GM18505 (cell line): ENCODE measurements around the gene SLC22A13.

Experiments
- ATAC-seq: cut with Tn5 transposase; IDR thresholded peaks from one replicate; pipeline ENCODE4 v1.9.1; 2021; ENCODE audit not compliant: unreplicated experiment
- POLR2A ChIP-seq: IDR thresholded peaks from 4 replicates; pipeline ENCODE4 v1.6.1; 2011; ENCODE audit warnings: borderline replicate concordance; ENCODE audit not compliant: insufficient read depth, insufficient read length; ENCODE audit errors: extremely low read depth

Gene SLC22A13

GRCh38 chr3:38297947-38298711 is 32.5 kb downstream of the SLC22A13 start:
- ATAC-seq: no peak
- no peak for TF ChIP-seq POLR2A

GRCh38 chr3:38306941-38307340 is 41.3 kb downstream of the SLC22A13 start:
- no peak for TF ChIP-seq POLR2A
- no peak for ATAC-seq

GRCh38 chr3:38307599-38307998 is 42.0 kb downstream of the SLC22A13 start:
- no peak for TF ChIP-seq POLR2A
- no peak for ATAC-seq

- no peak for TF ChIP-seq POLR2A
- ATAC-seq: no peak
These were observed 42.8 kb downstream of the SLC22A13 start for GRCh38 chr3:38308456-38308855.

GRCh38 chr3:38311476-38311875 is 45.9 kb downstream of the SLC22A13 start:
- no peak for TF ChIP-seq POLR2A
- no peak for ATAC-seq

- no peak for ATAC-seq
- TF ChIP-seq POLR2A: no peak
These were observed 46.3 kb downstream of the SLC22A13 start for GRCh38 chr3:38311941-38312340.

GRCh38 chr3:38312356-38312755 is 46.7 kb downstream of the SLC22A13 start:
- TF ChIP-seq POLR2A: no peak
- no peak for ATAC-seq

GRCh38 chr3:38313263-38313662 is 47.7 kb downstream of the SLC22A13 start:
- no peak for TF ChIP-seq POLR2A
- ATAC-seq: no peak

GRCh38 chr3:38313695-38314094 is 48.1 kb downstream of the SLC22A13 start:
- ATAC-seq: no peak

GRCh38 chr3:38314112-38314763 is 48.6 kb downstream of the SLC22A13 start:
- TF ChIP-seq POLR2A: no peak
- ATAC-seq: no peak

More at GRCh38 chr3:38313695-38314094, 48.1 kb downstream of the SLC22A13 start:
- no peak for TF ChIP-seq POLR2A

GRCh38 chr3:38314764-38315487 is 49.3 kb downstream of the SLC22A13 start:
- ATAC-seq: no peak
- no peak for TF ChIP-seq POLR2A

GRCh38 chr3:38315488-38316230 is 50.0 kb downstream of the SLC22A13 start:
- TF ChIP-seq POLR2A: no peak
- no peak for ATAC-seq
